ENCODE measurements around the gene NTRK3. TPM values are rescaled to one million over a fixed set of nuclear protein-coding genes. Genes with fewer than 3 reads are reported as not detected.

Gene NTRK3
- total RNA-seq (under 1 TPM in 1 of 2 experiments, not detected in 1; 0.67 TPM), polyA plus RNA-seq (not detected)

- Mint-ChIP-seq H3K36me3 (no peaks in the 10 kb centered on the region), H3K9me3 (no peaks in the 10 kb centered on the region), H3K27ac (no peak within 1 kb of the TSS), H3K4me3 (peak within 1 kb of the TSS; percentile 75 to 92 (median 84)), H3K27me3 (peaks cover 54 to 62% of the 10 kb centered on the region in 2 donors), H3K4me1 (peaks cover 12 to 28% (median 18%) of the 10 kb centered on the region in 4 donors)
- H3K9me3 ChIP-seq (ENCODE audit: control insufficient read depth in 1 of 2, low read length in 2 of 2) = no peaks in the 10 kb centered on the region
- peaks cover 6% of the 10 kb centered on the region for H3K27me3 ChIP-seq (ENCODE audit: insufficient read depth, low read length)
- no peak within 1 kb of the TSS for H3K4me3 ChIP-seq (ENCODE audit: low read length in 2 of 2)
- no peaks in the 10 kb centered on the region for H3K36me3 ChIP-seq (ENCODE audit: insufficient read depth, low read length)
- H3K27ac ChIP-seq (ENCODE audit: low read depth, low read length) = no peak within 1 kb of the TSS
- intact Hi-C loops (cut with micrococcal nuclease) = no loop called here
- no peak for DNase-seq
- CTCF ChIA-PET (ENCODE audit: partially characterized antibody) = no interaction called here
- POLR2A ChIA-PET (ENCODE audit: partially characterized antibody) = no interaction called here
- peaks cover 12% of the 10 kb centered on the region for H3K4me1 ChIP-seq (ENCODE audit: insufficient read depth, low read length)
Measured at GRCh38 chr15:88256279-88257230, at the start of gene NTRK3. Gene NTRK3 (minus strand): TSS chr15:88256739. CDS start chr15:88256153, 586 bp downstream.

GRCh38 chr15:88303395-88303794, 46.9 kb upstream of the NTRK3 start:
- H3K9me3 Mint-ChIP-seq = no peaks in the 10 kb centered on the region
- no peak overlapping the region for H3K27ac Mint-ChIP-seq
- Histone ChIP-seq H3K9me3 (ENCODE audit: control insufficient read depth in 1 of 2, low read length in 2 of 2) (no peaks in the 10 kb centered on the region), H3K4me3 (ENCODE audit: low read length in 2 of 2) (no peak overlapping the region), H3K36me3 (ENCODE audit: insufficient read depth, low read length) (no peaks in the 10 kb centered on the region), H3K27me3 (ENCODE audit: insufficient read depth, low read length) (no peaks in the 10 kb centered on the region), H3K4me1 (ENCODE audit: insufficient read depth, low read length) (no peaks in the 10 kb centered on the region), H3K27ac (ENCODE audit: low read depth, low read length) (no peak overlapping the region)
- DNase-seq = no peak
- no peak overlapping the region for H3K4me3 Mint-ChIP-seq
- intact Hi-C loops (cut with micrococcal nuclease) = no loop called here
- H3K36me3 Mint-ChIP-seq = no peaks in the 10 kb centered on the region
- H3K4me1 Mint-ChIP-seq = no peaks in the 10 kb centered on the region
- ChIA-PET CTCF (ENCODE audit: partially characterized antibody) (no interaction called here), POLR2A (ENCODE audit: partially characterized antibody) (no interaction called here)
- H3K27me3 Mint-ChIP-seq = peaks cover under 1 to 6% of the 10 kb centered on the region in 2 donors

- DNase-seq = no peak
- Histone ChIP-seq H3K36me3 (ENCODE audit: insufficient read depth, low read length) (no peaks in the 10 kb centered on the region), H3K4me1 (ENCODE audit: insufficient read depth, low read length) (no peaks in the 10 kb centered on the region), H3K27ac (ENCODE audit: low read depth, low read length) (no peak overlapping the region), H3K4me3 (ENCODE audit: low read length in 2 of 2) (no peak overlapping the region), H3K9me3 (ENCODE audit: control insufficient read depth in 1 of 2, low read length in 2 of 2) (no peaks in the 10 kb centered on the region), H3K27me3 (ENCODE audit: insufficient read depth, low read length) (no peaks in the 10 kb centered on the region)
- Mint-ChIP-seq H3K9me3 (no peaks in the 10 kb centered on the region), H3K27ac (no peak overlapping the region), H3K4me3 (no peak overlapping the region), H3K27me3 (peaks cover 2 to 7% of the 10 kb centered on the region in 2 donors), H3K4me1 (no peaks in the 10 kb centered on the region), H3K36me3 (no peaks in the 10 kb centered on the region)
- intact Hi-C loops (cut with micrococcal nuclease) = no loop called here
- POLR2A ChIA-PET (ENCODE audit: partially characterized antibody) = no interaction called here
- CTCF ChIA-PET (ENCODE audit: partially characterized antibody) = no interaction called here
Measured at GRCh38 chr15:88302373-88302772, 45.8 kb upstream of the NTRK3 start.

- POLR2A ChIA-PET (ENCODE audit: partially characterized antibody) = no interaction called here
- H3K9me3 Mint-ChIP-seq = no peaks in the 10 kb centered on the region
- no peak overlapping the region for H3K4me3 ChIP-seq (ENCODE audit: low read length in 2 of 2)
- intact Hi-C loops (cut with micrococcal nuclease) = no loop called here
- no peaks in the 10 kb centered on the region for H3K36me3 ChIP-seq (ENCODE audit: insufficient read depth, low read length)
- peaks cover 2 to 7% of the 10 kb centered on the region in 2 donors for H3K27me3 Mint-ChIP-seq
- H3K4me3 Mint-ChIP-seq = no peak overlapping the region
- H3K27me3 ChIP-seq (ENCODE audit: insufficient read depth, low read length) = no peaks in the 10 kb centered on the region
- no peaks in the 10 kb centered on the region for H3K4me1 ChIP-seq (ENCODE audit: insufficient read depth, low read length)
- CTCF ChIA-PET (ENCODE audit: partially characterized antibody) = no interaction called here
- no peaks in the 10 kb centered on the region for H3K4me1 Mint-ChIP-seq
- H3K36me3 Mint-ChIP-seq = no peaks in the 10 kb centered on the region
- no peak for DNase-seq
- H3K27ac ChIP-seq (ENCODE audit: low read depth, low read length) = no peak overlapping the region
- no peaks in the 10 kb centered on the region for H3K9me3 ChIP-seq (ENCODE audit: control insufficient read depth in 1 of 2, low read length in 2 of 2)
- no peak overlapping the region for H3K27ac Mint-ChIP-seq
Measured at GRCh38 chr15:88301311-88301710, 44.8 kb upstream of the NTRK3 start.

GRCh38 chr15:88300861-88301260, 44.3 kb upstream of the NTRK3 start:
- no peak overlapping the region for H3K27ac Mint-ChIP-seq
- CTCF ChIA-PET (ENCODE audit: partially characterized antibody) = no interaction called here
- no peaks in the 10 kb centered on the region for H3K4me1 Mint-ChIP-seq
- no peaks in the 10 kb centered on the region for H3K9me3 Mint-ChIP-seq
- no peak overlapping the region for H3K4me3 Mint-ChIP-seq
- no peak for DNase-seq
- intact Hi-C loops (cut with micrococcal nuclease) = no loop called here
- Histone ChIP-seq H3K36me3 (ENCODE audit: insufficient read depth, low read length) (no peaks in the 10 kb centered on the region), H3K4me3 (ENCODE audit: low read length in 2 of 2) (no peak overlapping the region), H3K9me3 (ENCODE audit: control insufficient read depth in 1 of 2, low read length in 2 of 2) (no peaks in the 10 kb centered on the region), H3K27me3 (ENCODE audit: insufficient read depth, low read length) (no peaks in the 10 kb centered on the region), H3K27ac (ENCODE audit: low read depth, low read length) (no peak overlapping the region), H3K4me1 (ENCODE audit: insufficient read depth, low read length) (no peaks in the 10 kb centered on the region)
- POLR2A ChIA-PET (ENCODE audit: partially characterized antibody) = no interaction called here
- H3K27me3 Mint-ChIP-seq = peaks cover 2 to 7% of the 10 kb centered on the region in 2 donors
- no peaks in the 10 kb centered on the region for H3K36me3 Mint-ChIP-seq

- Mint-ChIP-seq H3K27me3 (peaks cover 4 to 6% of the 10 kb centered on the region in 2 donors), H3K4me3 (no peak overlapping the region), H3K9me3 (no peaks in the 10 kb centered on the region), H3K27ac (no peak overlapping the region), H3K4me1 (no peaks in the 10 kb centered on the region), H3K36me3 (no peaks in the 10 kb centered on the region)
- no peaks in the 10 kb centered on the region for H3K36me3 ChIP-seq (ENCODE audit: insufficient read depth, low read length)
- no peak overlapping the region for H3K4me3 ChIP-seq (ENCODE audit: low read length in 2 of 2)
- ChIA-PET CTCF (ENCODE audit: partially characterized antibody) (no interaction called here), POLR2A (ENCODE audit: partially characterized antibody) (no interaction called here)
- no peaks in the 10 kb centered on the region for H3K27me3 ChIP-seq (ENCODE audit: insufficient read depth, low read length)
- intact Hi-C loops (cut with micrococcal nuclease) = no loop called here
- no peaks in the 10 kb centered on the region for H3K4me1 ChIP-seq (ENCODE audit: insufficient read depth, low read length)
- H3K27ac ChIP-seq (ENCODE audit: low read depth, low read length) = no peak overlapping the region
- no peak for DNase-seq
- H3K9me3 ChIP-seq (ENCODE audit: control insufficient read depth in 1 of 2, low read length in 2 of 2) = no peaks in the 10 kb centered on the region
Measured at GRCh38 chr15:88300089-88300488, 43.5 kb upstream of the NTRK3 start.

- Histone ChIP-seq H3K9me3 (ENCODE audit: control insufficient read depth in 1 of 2, low read length in 2 of 2) (no peaks in the 10 kb centered on the region), H3K27ac (ENCODE audit: low read depth, low read length) (no peak overlapping the region), H3K27me3 (ENCODE audit: insufficient read depth, low read length) (no peaks in the 10 kb centered on the region), H3K4me1 (ENCODE audit: insufficient read depth, low read length) (no peaks in the 10 kb centered on the region), H3K36me3 (ENCODE audit: insufficient read depth, low read length) (no peaks in the 10 kb centered on the region), H3K4me3 (ENCODE audit: low read length in 2 of 2) (no peak overlapping the region)
- Mint-ChIP-seq H3K9me3 (no peaks in the 10 kb centered on the region), H3K4me1 (no peaks in the 10 kb centered on the region), H3K4me3 (no peak overlapping the region), H3K36me3 (no peaks in the 10 kb centered on the region), H3K27ac (no peak overlapping the region), H3K27me3 (peaks cover 6 to 9% of the 10 kb centered on the region in 2 donors)
- no peak for DNase-seq
- ChIA-PET POLR2A (ENCODE audit: partially characterized antibody) (no interaction called here), CTCF (ENCODE audit: partially characterized antibody) (no interaction called here)
- intact Hi-C loops (cut with micrococcal nuclease) = no loop called here
Measured at GRCh38 chr15:88299497-88299896, 43.0 kb upstream of the NTRK3 start.

All from CD4-positive, alpha-beta memory T cell (primary cell).